Measurements from ENCODE around the gene PPFIA3. TPM values are rescaled to one million over a fixed set of nuclear protein-coding genes. Genes with fewer than 3 reads are reported as not detected.
"Not testable (repeated sequence)": the region's sequence is repeated elsewhere in the genome, so short reads cannot be mapped to it uniquely, and the experiment has no call there.

The PPFIA3 gene
- total RNA-seq, 1 experiment from 2014 or later, result 4.9 TPM

DNA sequence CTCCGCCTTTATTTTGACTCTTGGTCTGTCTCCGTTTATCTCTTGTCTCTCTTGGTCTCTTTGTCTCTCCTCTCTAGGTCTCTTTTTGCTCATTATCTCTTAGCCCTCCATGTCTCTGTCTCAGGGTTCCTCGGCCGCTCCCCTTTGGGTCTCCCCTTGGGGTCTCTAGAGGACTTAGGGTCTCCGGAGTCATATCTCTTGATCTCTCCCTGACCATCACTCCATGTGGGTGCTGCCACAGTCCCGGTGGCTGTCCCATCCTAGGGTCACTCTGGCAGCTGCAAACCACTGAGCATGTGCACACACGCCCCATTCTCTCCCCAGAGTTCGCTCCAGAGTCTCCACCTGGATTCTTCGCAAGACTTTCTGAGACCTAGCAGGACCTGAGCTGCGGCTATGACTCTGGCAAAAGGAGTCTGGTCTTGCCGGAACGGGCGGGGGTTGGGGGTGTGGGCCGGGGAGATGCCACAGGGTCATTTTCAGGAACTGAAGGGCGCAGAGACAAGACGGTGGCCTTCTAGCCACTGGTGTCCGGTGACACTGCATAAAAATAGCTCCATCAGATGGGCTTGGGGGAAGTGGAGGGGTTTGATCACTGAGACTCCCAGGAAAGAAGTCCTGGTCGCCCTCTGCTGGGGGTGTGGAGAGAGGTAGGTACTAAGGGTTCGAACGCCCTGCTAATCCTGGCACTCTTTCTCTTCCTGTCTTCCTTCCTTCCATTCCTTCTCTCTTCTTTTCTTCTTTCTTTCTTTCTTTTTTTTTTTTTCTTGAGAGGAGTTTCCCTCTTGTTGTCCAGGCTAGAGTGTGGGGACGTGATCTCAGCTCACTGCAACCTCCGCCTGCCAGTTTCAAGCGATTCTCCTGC lies 45.6 kb upstream of the PPFIA3 start:
- peak; percentile 74 for DNase-seq
- intact Hi-C loops (cut with micrococcal nuclease; ENCODE audit: unreplicated experiment), result no loop called here
- Mint-ChIP-seq H3K27me3 (ENCODE audit: unreplicated experiment) (peaks cover 48% of the 10 kb centered on the region), H3K36me3 (ENCODE audit: insufficient read depth, unreplicated experiment) (peaks cover 15% of the 10 kb centered on the region), H3K27ac (ENCODE audit: unreplicated experiment) (no peak overlapping the region), H3K4me3 (ENCODE audit: low read depth, unreplicated experiment) (peak overlapping the region; percentile 2), H3K9me3 (ENCODE audit: low read depth, unreplicated experiment) (peaks cover 4% of the 10 kb centered on the region), H3K4me1 (ENCODE audit: low read depth, unreplicated experiment) (peaks cover 29% of the 10 kb centered on the region)
- peak; percentile 58 for TF ChIP-seq CTCF (IDR thresholded peaks at IDR 0.05; ENCODE audit: unreplicated experiment)
- CTCF ChIA-PET, result interaction anchor here (0.5 to 2.4 kb wide), 12 partner anchors 9 to 272 kb away, joined by 4 to 13 read pairs (median 6); partner anchors contain the start of genes GYS1, NTF4 and RUVBL2
- BruUV-seq (replicated peaks), result no TSS peak

DNA sequence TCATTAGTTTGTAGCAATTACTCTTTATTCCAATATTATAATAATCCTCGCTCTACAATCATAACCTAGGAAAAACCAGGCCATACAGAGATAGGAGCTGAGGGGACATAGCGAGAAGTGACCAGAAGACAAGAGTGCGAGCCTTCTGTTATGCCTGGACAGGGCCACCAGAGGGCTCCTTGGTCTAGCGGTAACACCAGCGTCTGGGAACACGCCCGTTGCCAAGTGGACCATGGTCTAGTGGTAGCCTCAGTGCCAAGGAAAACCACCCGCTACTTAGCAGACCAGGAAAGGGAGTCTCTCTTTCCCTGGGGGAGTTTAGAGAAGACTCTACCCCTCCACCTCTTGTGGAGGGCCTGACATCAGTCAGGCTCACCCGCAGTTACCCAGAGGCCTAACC lies 44.5 kb upstream of the PPFIA3 start:
- H3K4me3 Mint-ChIP-seq (ENCODE audit: low read depth, unreplicated experiment); H3K9me3 Mint-ChIP-seq (ENCODE audit: low read depth, unreplicated experiment); H3K27ac Mint-ChIP-seq (ENCODE audit: unreplicated experiment); intact Hi-C loops (cut with micrococcal nuclease; ENCODE audit: unreplicated experiment); BruUV-seq (replicated peaks): not testable (repeated sequence)
- CTCF ChIA-PET, result interaction anchor here (0.7 to 2.4 kb wide), 8 partner anchors 19 to 320 kb away, joined by 3 to 12 read pairs (median 6); partner anchors contain the start of genes GYS1 and RUVBL2
- peak; percentile 63 for TF ChIP-seq CTCF (IDR thresholded peaks at IDR 0.05; ENCODE audit: unreplicated experiment)
- peaks cover 29% of the 10 kb centered on the region for H3K4me1 Mint-ChIP-seq (ENCODE audit: low read depth, unreplicated experiment)
- peaks cover 12% of the 10 kb centered on the region for H3K36me3 Mint-ChIP-seq (ENCODE audit: insufficient read depth, unreplicated experiment)
- H3K27me3 Mint-ChIP-seq (ENCODE audit: unreplicated experiment), result peaks cover 37% of the 10 kb centered on the region
- DNase-seq, result peak; percentile 76

GRCh38 chr19:49080392-49080791 lies 39.0 kb upstream of the PPFIA3 start:
- H3K9me3 Mint-ChIP-seq (ENCODE audit: low read depth, unreplicated experiment), result no peaks in the 10 kb centered on the region
- no TSS peak for BruUV-seq (replicated peaks)
- no peak for DNase-seq
- intact Hi-C loops (cut with micrococcal nuclease; ENCODE audit: unreplicated experiment), result no loop called here
- no peak overlapping the region for H3K27ac Mint-ChIP-seq (ENCODE audit: unreplicated experiment)
- no peaks in the 10 kb centered on the region for H3K27me3 Mint-ChIP-seq (ENCODE audit: unreplicated experiment)
- peaks cover 9% of the 10 kb centered on the region for H3K36me3 Mint-ChIP-seq (ENCODE audit: insufficient read depth, unreplicated experiment)
- TF ChIP-seq CTCF (IDR thresholded peaks at IDR 0.05; ENCODE audit: unreplicated experiment), result no peak
- no peak overlapping the region for H3K4me3 Mint-ChIP-seq (ENCODE audit: low read depth, unreplicated experiment)
- peaks cover 19% of the 10 kb centered on the region for H3K4me1 Mint-ChIP-seq (ENCODE audit: low read depth, unreplicated experiment)
- CTCF ChIA-PET, result no interaction called here

DNA sequence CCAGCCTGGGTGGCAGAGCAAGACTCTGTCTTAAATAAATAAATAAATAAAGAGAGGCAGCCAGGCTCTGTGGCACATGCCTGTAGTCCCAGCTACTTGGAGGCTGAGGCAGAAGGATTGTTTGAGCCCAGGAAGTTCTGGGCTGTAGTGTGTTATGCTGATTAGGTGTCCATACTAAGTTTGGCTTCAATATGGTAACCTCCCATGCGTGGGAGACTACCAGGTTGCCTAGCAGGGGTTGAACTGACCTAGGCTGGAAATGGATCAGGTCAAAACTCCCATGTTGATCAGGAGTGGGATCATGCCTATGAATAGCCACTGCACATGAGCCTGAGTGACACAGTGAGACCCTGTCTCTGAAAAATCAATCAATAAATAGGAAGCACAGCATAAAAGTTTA lies 38.1 kb upstream of the PPFIA3 start:
- no peak for DNase-seq
- Mint-ChIP-seq H3K27ac (ENCODE audit: unreplicated experiment) (no peak overlapping the region), H3K9me3 (ENCODE audit: low read depth, unreplicated experiment) (no peaks in the 10 kb centered on the region), H3K4me3 (ENCODE audit: low read depth, unreplicated experiment) (no peak overlapping the region), H3K27me3 (ENCODE audit: unreplicated experiment) (no peaks in the 10 kb centered on the region), H3K36me3 (ENCODE audit: insufficient read depth, unreplicated experiment) (peaks cover 17% of the 10 kb centered on the region), H3K4me1 (ENCODE audit: low read depth, unreplicated experiment) (peaks cover 13% of the 10 kb centered on the region)
- no TSS peak for BruUV-seq (replicated peaks)
- CTCF ChIA-PET, result no interaction called here
- intact Hi-C loops (cut with micrococcal nuclease; ENCODE audit: unreplicated experiment), result no loop called here
- TF ChIP-seq CTCF (IDR thresholded peaks at IDR 0.05; ENCODE audit: unreplicated experiment), result no peak
